ENCODE data around the gene ARMC9.
"Not testable (repeated sequence)": the region's sequence is repeated elsewhere in the genome, so short reads cannot be mapped to it uniquely, and the experiment has no call there.

Gene ARMC9

GRCh38 chr2:231369580-231370428, 171.4 kb downstream of the ARMC9 start:
- no peak for DNase-seq

GRCh38 chr2:231370429-231370748, 172.0 kb downstream of the ARMC9 start:
- DNase-seq: no peak

GRCh38 chr2:231370749-231371429, 172.5 kb downstream of the ARMC9 start:
- no peak for DNase-seq

- no peak for DNase-seq
Measured at GRCh38 chr2:231371430-231372054, 173.1 kb downstream of the ARMC9 start.

- no peak for DNase-seq
Measured at GRCh38 chr2:231372326-231372725, 173.9 kb downstream of the ARMC9 start.

GRCh38 chr2:231373184-231373583, 174.8 kb downstream of the ARMC9 start:
- no peak for DNase-seq

- DNase-seq: no peak
Measured at GRCh38 chr2:231373786-231374349, 175.4 kb downstream of the ARMC9 start.

GRCh38 chr2:231374771-231375170, 176.3 kb downstream of the ARMC9 start:
- DNase-seq: no peak

- not testable (repeated sequence) for DNase-seq
Measured at GRCh38 chr2:231375994-231376615, 177.7 kb downstream of the ARMC9 start.

GRCh38 chr2:231376857-231377256, 178.4 kb downstream of the ARMC9 start:
- no peak for DNase-seq

- no peak for DNase-seq
Measured at GRCh38 chr2:231378026-231378722, 179.7 kb downstream of the ARMC9 start.

- no peak for DNase-seq
Measured at GRCh38 chr2:231379266-231380215, 181.1 kb downstream of the ARMC9 start.

GRCh38 chr2:231380307-231380706, 181.9 kb downstream of the ARMC9 start:
- DNase-seq: no peak

- no peak for DNase-seq
Measured at GRCh38 chr2:231380991-231381847, 182.8 kb downstream of the ARMC9 start.

- no peak for DNase-seq
Measured at GRCh38 chr2:231382116-231382515, 183.7 kb downstream of the ARMC9 start.

GRCh38 chr2:231383416-231384108, 185.1 kb downstream of the ARMC9 start:
- peak; percentile 27 for DNase-seq

GRCh38 chr2:231384109-231384435, 185.6 kb downstream of the ARMC9 start:
- no peak for DNase-seq

- DNase-seq: no peak
Measured at GRCh38 chr2:231384970-231385369, 186.5 kb downstream of the ARMC9 start.

GRCh38 chr2:231385429-231385828, 187.0 kb downstream of the ARMC9 start:
- DNase-seq: no peak

GRCh38 chr2:231386446-231386845, 188.0 kb downstream of the ARMC9 start:
- no peak for DNase-seq

All from hematopoietic multipotent progenitor cell treated with erythropoietin and hydrocortisone succinate and interleukin-3 and kit ligand, for 4 days (in vitro differentiated cells).